T-helper 17 cell (primary cell): Measurements from ENCODE around the gene PRAMEF33. TPM values are rescaled to one million over a fixed set of nuclear protein-coding genes. Genes with fewer than 3 reads are reported as not detected.
"Not testable (repeated sequence)": the region's sequence is repeated elsewhere in the genome, so short reads cannot be mapped to it uniquely, and the experiment has no call there.

Source experiments
- ATAC-seq: fragments of 150-1000 bp; cut with Tn5 transposase; 2 replicates; pipeline ENCODE4 v1.10.0; 2021; ENCODE audit warnings: mild to moderate bottlenecking, moderate library complexity
- DNase-seq, 3 donors: peaks; one replicate each; pipeline versions ENCODE4 v3.0.0 to v3.0.0-alpha.2; 2020 to 2021
- H3K9me3 ChIP-seq: one replicate; pipeline ENCODE4 v1.7.0; 2013; ENCODE audit warnings: low read length, mild to moderate bottlenecking; ENCODE audit not compliant: control insufficient read depth, poor library complexity, severe bottlenecking
- H3K27ac Mint-ChIP-seq: one replicate; pipeline ENCODE4 v1.8.0; 2022; ENCODE audit warnings: mild to moderate bottlenecking, moderate library complexity, mixed read lengths
- H3K27me3 Mint-ChIP-seq: one replicate; pipeline ENCODE4 v1.8.0; 2022; ENCODE audit warnings: mixed read lengths
- H3K36me3 Mint-ChIP-seq: one replicate; pipeline ENCODE4 v1.8.0; 2022; ENCODE audit warnings: low read depth, mixed read lengths
- H3K4me1 Mint-ChIP-seq: one replicate; pipeline ENCODE4 v1.8.0; 2022; ENCODE audit warnings: mild to moderate bottlenecking, mixed read lengths
- H3K4me3 Mint-ChIP-seq: one replicate; pipeline ENCODE4 v1.8.0; 2022; ENCODE audit warnings: mild to moderate bottlenecking, moderate library complexity, mixed read lengths
- total RNA-seq, 4 donors: library from RNA in 2 of 4; stranded (reverse) in 2 of 4; gene quantifications; one replicate each; pipeline ENCODE4 v1.2.3 and lab custom pipeline; 2022 to 2026

PRAMEF33 gene
- total RNA-seq, 2 donors from 2014 or later: not detected

GRCh38 chr1:13354475-13354874 lies 51.1 kb downstream of the PRAMEF33 start:
- not testable (repeated sequence) for H3K9me3 ChIP-seq, H3K36me3 Mint-ChIP-seq, DNase-seq, H3K27ac Mint-ChIP-seq, ATAC-seq, H3K4me1 Mint-ChIP-seq, H3K27me3 Mint-ChIP-seq, H3K4me3 Mint-ChIP-seq

GRCh38 chr1:13356774-13357173 lies 53.4 kb downstream of the PRAMEF33 start:
- not testable (repeated sequence) for H3K36me3 Mint-ChIP-seq, H3K27ac Mint-ChIP-seq, DNase-seq, H3K27me3 Mint-ChIP-seq, H3K4me3 Mint-ChIP-seq, H3K9me3 ChIP-seq, H3K4me1 Mint-ChIP-seq, ATAC-seq

Other genes starting within 250 kb of the PRAMEF33 start
- gene PRAMEF27, start 247.0 kb upstream of the PRAMEF33 start, total RNA-seq: not detected
- not detected for gene HNRNPCL3, start 242.8 kb upstream of the PRAMEF33 start, total RNA-seq
- gene PRAMEF25, start 232.8 kb upstream of the PRAMEF33 start, total RNA-seq: not detected
- not detected for gene HNRNPCL2, start 186.7 kb upstream of the PRAMEF33 start, total RNA-seq
- gene PRAMEF26, start 147.5 kb upstream of the PRAMEF33 start, total RNA-seq: not detected
- gene HNRNPCL4, start 137.9 kb upstream of the PRAMEF33 start, total RNA-seq: not detected
- not detected for gene PRAMEF9, start 131.7 kb upstream of the PRAMEF33 start, total RNA-seq
- not detected for gene PRAMEF13, start 102.1 kb upstream of the PRAMEF33 start, total RNA-seq
- not detected for gene PRAMEF18, start 77.4 kb upstream of the PRAMEF33 start, total RNA-seq
- gene PRAMEF5, start 49.3 kb upstream of the PRAMEF33 start, total RNA-seq: not detected
- gene PRAMEF8, start 18.4 kb upstream of the PRAMEF33 start, total RNA-seq: not detected
- not detected for gene PRAMEF15, start 12.0 kb downstream of the PRAMEF33 start, total RNA-seq
- not detected for gene PRAMEF14, start 43.6 kb downstream of the PRAMEF33 start, total RNA-seq
- gene PRAMEF19, start 68.4 kb downstream of the PRAMEF33 start, total RNA-seq: not detected
- gene PRAMEF17, start 86.1 kb downstream of the PRAMEF33 start, total RNA-seq: not detected
- gene PRAMEF20, start 106.9 kb downstream of the PRAMEF33 start, total RNA-seq: not detected
- gene LRRC38, start 210.5 kb downstream of the PRAMEF33 start, total RNA-seq: not detected